ENCODE data around the gene POLRMT.
A peak's percentile ranks its signal among the peaks of the same experiment; 100 is the strongest.

The POLRMT gene

GRCh38 chr19:570937-571565 lies 62.3 kb downstream of the POLRMT start (continued):
- TF ChIP-seq PATZ1 (tag by site-specific recombination; IDR thresholded peaks at IDR 0.05): peak; percentile 86; the same call in 1 of the 2 replicates
- TF ChIP-seq ZNF24 (tag by site-specific recombination; IDR thresholded peaks at IDR 0.05): peak; percentile 33; the same call in 1 of the 2 replicates
- no peak for TF ChIP-seq GLI4 (tag by site-specific recombination; IDR thresholded peaks at IDR 0.05)
- TF ChIP-seq FEZF1 (tag by site-specific recombination; IDR thresholded peaks at IDR 0.05): no peak
- peak; percentile 63; the same call in 1 of the 2 replicates for TF ChIP-seq ZFHX2 (tag by site-specific recombination; conservative IDR thresholded peaks at IDR 0.05)
- no peak for TF ChIP-seq ZNF521 (tag by site-specific recombination; IDR thresholded peaks at IDR 0.05)
- no peak for TF ChIP-seq TCF7L2 (IDR thresholded peaks at IDR 0.05; ENCODE audit: borderline replicate concordance, low read depth, low read length)
- TF ChIP-seq ZNF76 (tag by site-specific recombination; IDR thresholded peaks at IDR 0.05; ENCODE audit: borderline replicate concordance, low read depth): peak; percentile 52; the same call in 1 of the 2 replicates
- TF ChIP-seq ZNF18 (tag by site-specific recombination; IDR thresholded peaks at IDR 0.05): no peak
- no peak for TF ChIP-seq ZNF274 (IDR thresholded peaks at IDR 0.05; ENCODE audit: low read length)
- no peak for TF ChIP-seq ZNF274 (tag by site-specific recombination; IDR thresholded peaks at IDR 0.05; ENCODE audit: borderline replicate concordance)
- TF ChIP-seq ZNF555 (tag by site-specific recombination; conservative IDR thresholded peaks at IDR 0.05): no peak
- TF ChIP-seq ZBTB1 (tag by site-specific recombination; IDR thresholded peaks at IDR 0.05): no peak
- peak; percentile 59 for TF ChIP-seq INSM2 (tag by site-specific recombination; IDR thresholded peaks at IDR 0.05)
- peak; percentile 63 for TF ChIP-seq ZXDB (tag by site-specific recombination; IDR thresholded peaks at IDR 0.05)
- TF ChIP-seq ZBTB20 (tag by site-specific recombination; IDR thresholded peaks at IDR 0.05): peak; percentile 52; the same call in 1 of the 2 replicates
- TF ChIP-seq ZNF239 (tag by site-specific recombination; IDR thresholded peaks at IDR 0.05): no peak
- no peak; the same call in 1 of the 2 replicates for TF ChIP-seq EGR2 (tag by site-specific recombination; IDR thresholded peaks at IDR 0.05; ENCODE audit: low read depth)
- TF ChIP-seq ZNF792 (tag by site-specific recombination; IDR thresholded peaks at IDR 0.05): no peak
- TF ChIP-seq ZNF571 (tag by site-specific recombination; IDR thresholded peaks at IDR 0.05): no peak
- no peak for TF ChIP-seq ZNF133 (tag by site-specific recombination; IDR thresholded peaks at IDR 0.05)
- TF ChIP-seq, protein P1, sequence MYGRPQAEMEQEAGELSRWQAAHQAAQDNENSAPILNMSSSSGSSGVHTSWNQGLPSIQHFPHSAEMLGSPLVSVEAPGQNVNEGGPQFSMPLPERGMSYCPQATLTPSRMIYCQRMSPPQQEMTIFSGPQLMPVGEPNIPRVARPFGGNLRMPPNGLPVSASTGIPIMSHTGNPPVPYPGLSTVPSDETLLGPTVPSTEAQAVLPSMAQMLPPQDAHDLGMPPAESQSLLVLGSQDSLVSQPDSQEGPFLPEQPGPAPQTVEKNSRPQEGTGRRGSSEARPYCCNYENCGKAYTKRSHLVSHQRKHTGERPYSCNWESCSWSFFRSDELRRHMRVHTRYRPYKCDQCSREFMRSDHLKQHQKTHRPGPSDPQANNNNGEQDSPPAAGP (tag by site-specific recombination; IDR thresholded peaks at IDR 0.05): no peak; the same call in 1 of the 2 replicates
- TF ChIP-seq ZBTB8A (tag by site-specific recombination; IDR thresholded peaks at IDR 0.05): peak; percentile 58
- TF ChIP-seq ZSCAN23 (tag by site-specific recombination; IDR thresholded peaks at IDR 0.05): no peak
- TF ChIP-seq ZNF23 (tag by site-specific recombination; IDR thresholded peaks at IDR 0.05; ENCODE audit: borderline replicate concordance): no peak
- no peak for TF ChIP-seq ZNF202 (tag by site-specific recombination; IDR thresholded peaks at IDR 0.05; ENCODE audit: borderline replicate concordance)
- no peak for TF ChIP-seq ZIC2 (tag by site-specific recombination; IDR thresholded peaks at IDR 0.05)
- TF ChIP-seq ZNF324 (tag by site-specific recombination; IDR thresholded peaks at IDR 0.05): no peak
- TF ChIP-seq ZNF266 (tag by site-specific recombination; IDR thresholded peaks at IDR 0.05; ENCODE audit: low read depth): no peak
- TF ChIP-seq ZNF341 (tag by site-specific recombination; IDR thresholded peaks at IDR 0.05; ENCODE audit: low read depth): peak; percentile 94
- no peak for TF ChIP-seq PRDM1 (tag by site-specific recombination; IDR thresholded peaks at IDR 0.05)
- peak; percentile 43 for TF ChIP-seq ZNF629 (tag by site-specific recombination; IDR thresholded peaks at IDR 0.05)
- TF ChIP-seq MYNN (tag by site-specific recombination; IDR thresholded peaks at IDR 0.05; ENCODE audit: borderline replicate concordance): no peak
- TF ChIP-seq HOXC10 (CRISPR knock-in tag; IDR thresholded peaks at IDR 0.05): no peak
- TF ChIP-seq SP7 (tag by site-specific recombination; IDR thresholded peaks at IDR 0.05): 0 out of 2 replicates have a peak, but pooled peaks have one; percentile 30
- TF ChIP-seq ZNF626 (tag by site-specific recombination; IDR thresholded peaks at IDR 0.05): no peak
- no peak for TF ChIP-seq KLF9 (tag by site-specific recombination; IDR thresholded peaks at IDR 0.05; ENCODE audit: low read depth)
